Smooth muscle cell (in vitro differentiated cells): ENCODE data around the gene YIPF1. TPM values are rescaled to one million over a fixed set of nuclear protein-coding genes. Genes with fewer than 3 reads are reported as not detected.

Source experiments
- DNase-seq: peaks from one replicate; lab custom pipeline; 2025; ENCODE audit not compliant: unreplicated experiment; lab: John Stamatoyannopoulos, UW
- H2AFZ ChIP-seq: fragments of 200-600 bp; sonication (generic); 2 replicates; pipeline ENCODE4 v1.6.0; 2016; ENCODE audit warnings: antibody characterized with exemption, low read depth, mild to moderate bottlenecking
- H3F3A ChIP-seq: fragments of 200-600 bp; sonication (generic); 2 replicates; pipeline ENCODE4 v1.6.0; 2017; ENCODE audit warnings: antibody characterized with exemption, low read depth
- H3K27ac ChIP-seq: fragments of 200-600 bp; sonication (generic); 2 replicates; pipeline ENCODE4 v1.5.1; 2016; ENCODE audit warnings: low read depth, mild to moderate bottlenecking
- H3K27me3 ChIP-seq: fragments of 200-600 bp; sonication (generic); 2 replicates; pipeline ENCODE4 v1.6.1; 2016; ENCODE audit warnings: low read depth, mild to moderate bottlenecking
- H3K36me3 ChIP-seq: fragments of 200-600 bp; sonication (generic); 2 replicates; pipeline ENCODE4 v1.5.1; 2016; ENCODE audit warnings: low read depth
- H3K4me1 ChIP-seq: fragments of 200-600 bp; sonication (generic); 2 replicates; pipeline ENCODE4 v1.5.1; 2016; ENCODE audit warnings: low read depth
- H3K4me2 ChIP-seq: fragments of 200-600 bp; sonication (generic); 2 replicates; pipeline ENCODE4 v1.6.0; 2016; ENCODE audit warnings: mild to moderate bottlenecking
- H3K4me3 ChIP-seq: fragments of 200-600 bp; sonication (generic); 2 replicates; pipeline ENCODE4 v1.5.1; 2016; ENCODE audit warnings: mild to moderate bottlenecking
- H3K79me2 ChIP-seq: fragments of 200-600 bp; sonication (generic); 2 replicates; pipeline ENCODE4 v1.6.0; 2016; ENCODE audit warnings: low read depth, mild to moderate bottlenecking
- H3K9ac ChIP-seq: fragments of 200-600 bp; sonication (generic); 2 replicates; pipeline ENCODE4 v1.6.0; 2016; ENCODE audit warnings: low read depth
- H3K9me3 ChIP-seq: fragments of 200-600 bp; sonication (generic); replicated peaks from 2 replicates; pipeline ENCODE4 v1.5.1; 2016; ENCODE audit warnings: low read depth
- H4K20me1 ChIP-seq: fragments of 200-600 bp; sonication (generic); 2 replicates; pipeline ENCODE4 v1.6.0; 2016; ENCODE audit warnings: low read depth
- CTCF ChIP-seq: fragments of 200-600 bp; sonication (generic); IDR thresholded peaks from 2 replicates; pipeline ENCODE4 v1.5.1; 2017; ENCODE audit warnings: borderline replicate concordance, mild to moderate bottlenecking, antibody characterized with exemption; ENCODE audit not compliant: insufficient read depth, poor library complexity, severe bottlenecking
- WGBS: methylation state at CpG from one replicate; pipeline ENCODE4 v1.1.7; 2016; ENCODE audit warnings: low lambda C conversion rate; 5-methylcytosine and 5-hydroxymethylcytosine counted together
- polyA plus RNA-seq: library from polyadenylated mRNA; unstranded; fragments of >200 nt; fragmentation: Nextera tagmentation; extraction: Ambion mirVana; gene quantifications from 2 replicates; pipeline ENCODE4 v1.2.1, GENCODE V29; 2016
- total RNA-seq: library from RNA; depleted of rRNA; stranded (reverse); fragments of >200 nt; gene quantifications from 2 replicates; pipeline ENCODE4 v1.2.3, GENCODE V29; 2014

YIPF1 gene
- total and polyA plus RNA-seq, 2 experiments from 2014 or later = 32.4 to 45.9 TPM

- peaks cover 2% of the 10 kb centered on the region for H3K79me2 ChIP-seq
- H3K36me3 ChIP-seq = peaks cover 31% of the 10 kb centered on the region
- no peaks in the 10 kb centered on the region for H3K27me3 ChIP-seq
- no peak for TF ChIP-seq CTCF
- H3K9me3 ChIP-seq = peaks cover 26% of the 10 kb centered on the region
- H3K4me1 ChIP-seq = no peaks in the 10 kb centered on the region
- H3K4me3 ChIP-seq = no peak overlapping the region
- WGBS = 100% methylated on average over 1 of the region's 1 CpG
- no peak overlapping the region for H3K9ac ChIP-seq
- H3F3A ChIP-seq = no peaks in the 10 kb centered on the region
- no peak overlapping the region for H2AFZ ChIP-seq
- no peaks in the 10 kb centered on the region for H4K20me1 ChIP-seq
- no peak overlapping the region for H3K4me2 ChIP-seq
- DNase-seq = no peak
- no peak overlapping the region for H3K27ac ChIP-seq
Measured at GRCh38 chr1:53934170-53934765, 44.7 kb upstream of the YIPF1 start.

- WGBS = 99% methylated on average over 2 of the region's 2 CpGs
- no peaks in the 10 kb centered on the region for H3F3A ChIP-seq
- peaks cover 2% of the 10 kb centered on the region for H3K79me2 ChIP-seq
- TF ChIP-seq CTCF = no peak
- H4K20me1 ChIP-seq = no peaks in the 10 kb centered on the region
- no peak overlapping the region for H2AFZ ChIP-seq
- no peaks in the 10 kb centered on the region for H3K27me3 ChIP-seq
- H3K4me1 ChIP-seq = no peaks in the 10 kb centered on the region
- H3K27ac ChIP-seq = no peak overlapping the region
- no peak for DNase-seq
- H3K4me3 ChIP-seq = no peak overlapping the region
- no peak overlapping the region for H3K9ac ChIP-seq
- peaks cover 34% of the 10 kb centered on the region for H3K36me3 ChIP-seq
- H3K4me2 ChIP-seq = no peak overlapping the region
- peaks cover 26% of the 10 kb centered on the region for H3K9me3 ChIP-seq
Measured at GRCh38 chr1:53931523-53931922, 41.9 kb upstream of the YIPF1 start.

GRCh38 chr1:53930932-53931331, 41.3 kb upstream of the YIPF1 start:
- H2AFZ ChIP-seq = no peak overlapping the region
- H3K27ac ChIP-seq = no peak overlapping the region
- peaks cover 34% of the 10 kb centered on the region for H3K36me3 ChIP-seq
- H3K79me2 ChIP-seq = peaks cover 2% of the 10 kb centered on the region
- H3F3A ChIP-seq = no peaks in the 10 kb centered on the region
- no peaks in the 10 kb centered on the region for H3K27me3 ChIP-seq
- no peak overlapping the region for H3K9ac ChIP-seq
- peaks cover 26% of the 10 kb centered on the region for H3K9me3 ChIP-seq
- H4K20me1 ChIP-seq = no peaks in the 10 kb centered on the region
- no peaks in the 10 kb centered on the region for H3K4me1 ChIP-seq
- 96% methylated on average over 3 of the region's 3 CpGs for WGBS
- no peak for TF ChIP-seq CTCF
- no peak overlapping the region for H3K4me2 ChIP-seq
- no peak overlapping the region for H3K4me3 ChIP-seq
- DNase-seq = no peak

- Histone ChIP-seq H3K9ac (no peak overlapping the region), H4K20me1 (no peaks in the 10 kb centered on the region), H3K27me3 (no peaks in the 10 kb centered on the region), H3K4me2 (no peak overlapping the region), H3K79me2 (no peaks in the 10 kb centered on the region), H2AFZ (no peak overlapping the region), H3K36me3 (peaks cover 24% of the 10 kb centered on the region), H3K9me3 (peaks cover 15% of the 10 kb centered on the region), H3K4me3 (no peak overlapping the region), H3K4me1 (no peaks in the 10 kb centered on the region), H3F3A (no peaks in the 10 kb centered on the region), H3K27ac (no peak overlapping the region)
- DNase-seq = no peak
- TF ChIP-seq CTCF = no peak
- WGBS = 67% methylated on average over 2 of the region's 2 CpGs
Measured at GRCh38 chr1:53929246-53929960, 39.8 kb upstream of the YIPF1 start.
